Measurements from ENCODE around the gene KIAA0513.
A peak's percentile ranks its signal among the peaks of the same experiment; 100 is the strongest.

The KIAA0513 gene

GRCh38 chr16:85137323-85138072 is 109.9 kb downstream of the KIAA0513 start:
- DNase-seq (ENCODE audit: low read depth) = peak; percentile 92

GRCh38 chr16:85138073-85138824 is 110.7 kb downstream of the KIAA0513 start:
- DNase-seq (ENCODE audit: low read depth) = no peak

- DNase-seq (ENCODE audit: low read depth) = no peak
Measured at GRCh38 chr16:85138825-85139627, 111.4 kb downstream of the KIAA0513 start.

GRCh38 chr16:85139881-85140339 is 112.3 kb downstream of the KIAA0513 start:
- DNase-seq (ENCODE audit: low read depth) = no peak

- no peak for DNase-seq (ENCODE audit: low read depth)
Measured at GRCh38 chr16:85140455-85141012, 112.9 kb downstream of the KIAA0513 start.

- no peak for DNase-seq (ENCODE audit: low read depth)
Measured at GRCh38 chr16:85141491-85142128, 114.0 kb downstream of the KIAA0513 start.

GRCh38 chr16:85142129-85142513 is 114.5 kb downstream of the KIAA0513 start:
- no peak for DNase-seq (ENCODE audit: low read depth)

- no peak for DNase-seq (ENCODE audit: low read depth)
Measured at GRCh38 chr16:85142771-85143211, 115.2 kb downstream of the KIAA0513 start.
